GM19397 (cell line): ENCODE data around the gene PTBP1.
"Not testable (repeated sequence)": the region's sequence is repeated elsewhere in the genome, so short reads cannot be mapped to it uniquely, and the experiment has no call there.

Source experiments
- ATAC-seq: cut with Tn5 transposase; IDR thresholded peaks from one replicate; pipeline ENCODE4 v1.9.1; 2021; ENCODE audit warnings: mild to moderate bottlenecking, moderate library complexity; ENCODE audit not compliant: unreplicated experiment

The PTBP1 gene

DNA sequence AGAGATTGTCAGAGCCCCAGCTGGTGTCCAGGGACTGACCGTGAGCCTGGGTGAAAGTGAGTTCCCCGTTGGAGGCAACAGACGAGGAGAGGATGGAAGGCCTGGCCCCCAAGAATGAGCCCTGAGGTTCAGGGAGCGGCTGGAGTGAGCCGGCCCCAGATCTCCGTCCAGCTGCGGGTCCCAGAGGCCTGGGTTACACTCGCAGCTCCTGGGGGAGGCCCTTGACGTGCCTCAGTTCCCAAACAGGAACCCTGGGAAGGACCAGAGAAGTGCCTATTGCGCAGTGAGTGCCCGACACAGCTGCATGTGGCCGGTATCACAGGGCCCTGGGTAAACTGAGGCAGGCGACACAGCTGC is 53.7 kb downstream of the PTBP1 start:
- no peak for ATAC-seq

DNA sequence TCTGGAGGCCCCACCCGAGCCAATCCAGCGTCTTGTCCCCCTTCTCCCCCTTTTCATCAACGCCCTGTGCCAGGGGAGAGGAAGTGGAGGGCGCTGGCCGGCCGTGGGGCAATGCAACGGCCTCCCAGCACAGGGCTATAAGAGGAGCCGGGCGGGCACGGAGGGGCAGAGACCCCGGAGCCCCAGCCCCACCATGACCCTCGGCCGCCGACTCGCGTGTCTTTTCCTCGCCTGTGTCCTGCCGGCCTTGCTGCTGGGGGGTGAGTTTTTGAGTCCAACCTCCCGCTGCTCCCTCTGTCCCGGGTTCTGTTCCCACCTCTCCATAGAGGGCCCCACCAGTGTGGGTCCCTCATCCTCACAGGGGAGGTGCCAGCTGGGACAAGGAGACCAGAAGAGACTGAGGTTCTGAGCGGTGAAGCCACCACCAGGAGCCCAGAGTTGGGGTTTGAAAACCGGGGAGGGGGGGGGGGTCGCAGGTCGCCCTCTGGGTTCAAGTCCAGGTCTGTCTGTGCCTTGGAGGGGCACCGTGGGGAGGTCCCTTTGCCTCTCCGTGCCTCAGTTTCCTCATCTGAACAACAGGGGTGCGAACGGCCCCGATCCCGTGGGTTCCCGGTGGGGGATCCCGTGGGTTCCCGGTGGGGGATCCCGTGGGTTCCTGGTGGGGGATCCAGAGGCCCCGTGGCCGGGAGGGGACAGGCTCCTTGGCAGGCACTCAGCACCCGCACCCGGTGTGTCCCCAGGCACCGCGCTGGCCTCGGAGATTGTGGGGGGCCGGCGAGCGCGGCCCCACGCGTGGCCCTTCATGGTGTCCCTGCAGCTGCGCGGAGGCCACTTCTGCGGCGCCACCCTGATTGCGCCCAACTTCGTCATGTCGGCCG is 55.1 kb downstream of the PTBP1 start, which contains the start of gene ELANE:
Gene ELANE (plus strand): TSS at position 168 of the 878 bp plus-strand sequence. CDS start 26 bp downstream, at position 194.
- ATAC-seq = no peak

GRCh38 chr19:853014-853585 is 55.8 kb downstream of the PTBP1 start:
- ATAC-seq = no peak

- not testable (repeated sequence) for ATAC-seq
These were observed 56.5 kb downstream of the PTBP1 start for GRCh38 chr19:853614-854220.

DNA sequence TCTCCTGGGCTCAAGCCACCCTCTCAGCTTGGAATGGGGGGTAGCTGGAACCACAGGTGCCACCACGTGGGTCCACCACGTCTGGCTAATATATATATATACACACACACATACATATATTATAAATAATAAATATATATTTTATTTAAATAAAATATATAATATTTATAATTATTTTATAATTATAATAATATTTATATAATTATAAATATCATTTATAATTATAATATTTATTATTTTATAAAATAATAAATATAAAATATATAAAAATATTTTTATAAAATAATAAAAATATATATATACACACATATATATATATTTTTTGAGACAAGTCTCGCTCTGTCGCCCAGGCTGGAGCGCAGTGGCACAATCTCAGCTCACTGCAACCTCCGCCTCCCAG is 57.3 kb downstream of the PTBP1 start:
- ATAC-seq = no peak

DNA sequence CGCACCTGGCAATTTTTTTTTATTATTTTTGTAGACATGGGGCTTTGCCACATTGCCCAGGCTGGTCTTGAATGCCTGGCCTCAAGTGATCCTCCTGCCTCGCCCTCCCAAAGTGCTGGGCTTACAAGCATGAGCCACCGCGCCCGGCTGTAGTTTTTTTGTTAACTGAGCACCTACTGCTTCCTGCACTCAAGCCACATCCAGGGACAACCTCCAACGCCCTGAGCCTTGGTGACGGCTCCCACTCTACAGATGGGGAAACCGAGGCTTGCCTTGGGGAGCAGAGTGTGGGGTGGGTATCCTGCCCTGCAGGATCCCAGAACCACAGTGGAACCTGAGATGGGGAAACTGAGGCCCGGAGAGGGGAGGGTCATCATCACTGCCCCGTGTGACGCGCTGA is 57.9 kb downstream of the PTBP1 start:
- ATAC-seq = no peak

DNA sequence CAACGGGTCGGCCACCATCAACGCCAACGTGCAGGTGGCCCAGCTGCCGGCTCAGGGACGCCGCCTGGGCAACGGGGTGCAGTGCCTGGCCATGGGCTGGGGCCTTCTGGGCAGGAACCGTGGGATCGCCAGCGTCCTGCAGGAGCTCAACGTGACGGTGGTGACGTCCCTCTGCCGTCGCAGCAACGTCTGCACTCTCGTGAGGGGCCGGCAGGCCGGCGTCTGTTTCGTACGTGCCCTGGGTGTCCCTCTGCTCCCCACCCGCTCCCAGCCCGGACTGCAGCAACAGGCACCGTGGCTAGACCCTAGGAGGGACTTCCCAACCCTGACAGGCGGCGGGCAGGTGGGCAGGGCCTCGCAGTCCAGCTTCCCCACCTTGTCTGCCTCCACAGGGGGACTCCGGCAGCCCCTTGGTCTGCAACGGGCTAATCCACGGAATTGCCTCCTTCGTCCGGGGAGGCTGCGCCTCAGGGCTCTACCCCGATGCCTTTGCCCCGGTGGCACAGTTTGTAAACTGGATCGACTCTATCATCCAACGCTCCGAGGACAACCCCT is 58.4 kb downstream of the PTBP1 start:
- ATAC-seq = no peak

DNA sequence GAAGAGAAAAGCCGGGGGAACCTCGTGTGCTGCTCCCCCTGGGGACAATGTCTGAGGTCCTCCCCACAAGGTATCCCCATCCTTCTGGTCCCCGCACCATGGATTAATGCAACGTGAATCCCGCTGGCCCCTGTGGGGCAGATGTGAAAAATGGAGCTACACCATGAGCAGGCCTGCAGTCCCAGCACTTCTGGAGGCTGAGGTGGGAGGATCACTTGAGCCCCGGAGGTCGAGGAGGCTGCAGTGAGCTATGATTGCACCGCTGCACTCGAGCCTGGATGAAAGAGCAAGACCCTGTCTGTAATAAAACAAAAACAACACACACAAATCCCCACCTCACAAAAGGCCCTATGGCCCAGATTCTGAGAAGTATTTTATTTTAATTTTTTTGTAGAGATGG is 61.0 kb downstream of the PTBP1 start:
- no peak for ATAC-seq

DNA sequence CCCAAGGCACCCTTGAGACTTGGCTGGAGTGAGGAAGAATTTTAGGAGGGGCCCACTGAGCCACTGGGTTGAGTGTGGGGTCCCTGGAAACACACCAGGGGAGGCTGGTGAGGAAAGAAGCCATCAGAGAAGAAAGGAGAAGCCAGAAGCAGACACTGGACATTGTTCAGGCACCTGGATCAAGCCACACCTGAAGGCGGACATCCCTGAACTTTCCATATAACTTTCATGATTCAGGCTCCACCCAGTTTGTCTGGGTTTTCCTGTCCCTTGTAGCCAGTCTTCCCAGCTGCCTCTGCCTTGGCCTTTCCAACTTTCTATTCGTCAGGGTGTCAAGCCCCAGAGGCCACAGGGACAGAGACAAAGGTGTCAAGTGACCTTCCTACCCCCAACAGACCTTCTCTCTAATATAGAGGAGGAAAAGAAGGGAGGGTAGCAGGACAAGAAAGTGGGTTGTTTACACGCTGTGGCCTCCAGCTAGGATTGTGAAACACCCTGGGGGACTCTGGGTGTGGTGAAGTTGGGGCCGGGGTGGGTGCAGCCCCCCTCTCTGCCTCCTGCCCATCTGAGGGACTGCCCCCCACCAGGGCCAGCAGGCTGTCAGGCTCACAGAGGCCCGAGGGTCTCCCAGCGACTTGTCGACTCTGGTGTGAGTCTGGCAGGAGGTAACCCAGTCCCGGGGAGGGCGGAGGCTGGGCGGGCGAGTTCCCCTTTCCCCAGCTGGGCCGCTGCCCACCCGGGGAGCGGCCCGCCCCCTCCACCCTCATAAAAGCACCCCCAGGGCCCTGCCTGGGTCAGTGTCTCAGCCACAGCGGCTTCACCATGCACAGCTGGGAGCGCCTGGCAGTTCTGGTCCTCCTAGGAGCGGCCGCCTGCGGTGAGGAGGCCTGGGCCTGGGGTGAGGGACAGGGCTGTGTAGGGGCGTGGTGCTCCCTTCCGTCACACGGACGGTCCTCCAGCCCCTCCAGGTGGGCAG is 61.9 kb downstream of the PTBP1 start, which contains the start of gene CFD:
Gene CFD (plus strand): TSS at position 797 of the 976 bp plus-strand sequence. CDS start 26 bp downstream, at position 823.
- ATAC-seq = no peak

GRCh38 chr19:861141-861755 is 64.0 kb downstream of the PTBP1 start:
- no peak for ATAC-seq
